ENCODE results near the gene CRELD1.
"Not testable (repeated sequence)": the region's sequence is repeated elsewhere in the genome, so short reads cannot be mapped to it uniquely, and the experiment has no call there.

Gene CRELD1

GRCh38 chr3:9933561-9934234 is at the start of gene CRELD1:
Gene CRELD1 (plus strand): TSS chr3:9933834. CDS start chr3:9934439, 605 bp downstream.
- DNase-seq (ENCODE audit: low read depth), result peak; percentile 86

- peak; percentile 79 for DNase-seq (ENCODE audit: low read depth)
These were observed 49.0 kb upstream of the CRELD1 start for GRCh38 chr3:9884555-9885165.

- DNase-seq (ENCODE audit: low read depth), result no peak
These were observed 47.3 kb upstream of the CRELD1 start for GRCh38 chr3:9886328-9886727.

- no peak for DNase-seq (ENCODE audit: low read depth)
These were observed 46.2 kb upstream of the CRELD1 start for GRCh38 chr3:9887480-9887879.

- no peak for DNase-seq (ENCODE audit: low read depth)
These were observed 45.1 kb upstream of the CRELD1 start for GRCh38 chr3:9888540-9888939.

GRCh38 chr3:9889405-9889804 is 44.2 kb upstream of the CRELD1 start:
- no peak for DNase-seq (ENCODE audit: low read depth)

GRCh38 chr3:9890249-9891071 is 43.2 kb upstream of the CRELD1 start, which contains the start of gene JAGN1:
Gene JAGN1 (plus strand): TSS chr3:9890610. CDS start chr3:9890723, 113 bp downstream.
- DNase-seq (ENCODE audit: low read depth), result peak; percentile 77

- no peak for DNase-seq (ENCODE audit: low read depth)
These were observed 42.5 kb upstream of the CRELD1 start for GRCh38 chr3:9891072-9891622.

- DNase-seq (ENCODE audit: low read depth), result no peak
These were observed 39.9 kb upstream of the CRELD1 start for GRCh38 chr3:9893739-9894138.

GRCh38 chr3:9895715-9896114 is 37.9 kb upstream of the CRELD1 start:
- DNase-seq (ENCODE audit: low read depth), result not testable (repeated sequence)

GRCh38 chr3:9896755-9897407 is 36.8 kb upstream of the CRELD1 start:
- not testable (repeated sequence) for DNase-seq (ENCODE audit: low read depth)

- DNase-seq (ENCODE audit: low read depth), result no peak
These were observed 35.9 kb upstream of the CRELD1 start for GRCh38 chr3:9897408-9898372.

GRCh38 chr3:9898467-9899241 is 35.0 kb upstream of the CRELD1 start:
- DNase-seq (ENCODE audit: low read depth), result no peak

- no peak for DNase-seq (ENCODE audit: low read depth)
These were observed 34.3 kb upstream of the CRELD1 start for GRCh38 chr3:9899289-9899791.

- not testable (repeated sequence) for DNase-seq (ENCODE audit: low read depth)
These were observed 32.6 kb upstream of the CRELD1 start for GRCh38 chr3:9900965-9901415.

- DNase-seq (ENCODE audit: low read depth), result no peak
These were observed 31.7 kb upstream of the CRELD1 start for GRCh38 chr3:9901967-9902366.

GRCh38 chr3:9902372-9903237 is 31.0 kb upstream of the CRELD1 start, which contains the start of gene IL17RE:
Gene IL17RE (plus strand): TSS chr3:9902848. CDS start chr3:9902933, 85 bp downstream.
- no peak for DNase-seq (ENCODE audit: low read depth)

- DNase-seq (ENCODE audit: low read depth), result no peak
These were observed 30.4 kb upstream of the CRELD1 start for GRCh38 chr3:9903238-9903624.

GRCh38 chr3:9903904-9904303 is 29.7 kb upstream of the CRELD1 start:
- no peak for DNase-seq (ENCODE audit: low read depth)
